ENCODE data around the gene SEMA4C.

SEMA4C gene

DNA sequence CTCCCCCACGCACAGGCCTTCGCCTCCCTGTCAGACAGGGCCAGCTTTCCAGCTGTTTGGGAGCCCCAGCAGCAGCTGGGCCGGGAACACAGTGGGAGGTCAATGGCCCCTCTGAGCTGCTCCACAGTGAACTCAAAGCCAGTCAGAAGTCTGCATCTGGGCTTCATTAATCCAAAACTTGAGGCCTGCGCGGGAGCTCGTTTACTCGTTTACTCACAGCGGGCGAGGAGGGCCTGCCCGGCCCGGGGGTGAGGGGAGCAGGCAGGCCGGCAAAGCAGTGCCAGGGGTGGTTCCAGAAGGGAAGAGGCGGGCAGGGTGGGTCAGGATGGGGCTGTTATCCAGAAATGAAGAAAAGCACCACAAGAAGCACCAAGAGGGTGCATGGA lies 36.8 kb upstream of the SEMA4C start:
- DNase-seq (ENCODE audit: low spot score) = no peak
- in situ Hi-C loops (cut with MboI; ENCODE audit: low sequenced_read_pairs, unreplicated experiment) = no loop called here
- TF ChIP-seq, protein P1, sequence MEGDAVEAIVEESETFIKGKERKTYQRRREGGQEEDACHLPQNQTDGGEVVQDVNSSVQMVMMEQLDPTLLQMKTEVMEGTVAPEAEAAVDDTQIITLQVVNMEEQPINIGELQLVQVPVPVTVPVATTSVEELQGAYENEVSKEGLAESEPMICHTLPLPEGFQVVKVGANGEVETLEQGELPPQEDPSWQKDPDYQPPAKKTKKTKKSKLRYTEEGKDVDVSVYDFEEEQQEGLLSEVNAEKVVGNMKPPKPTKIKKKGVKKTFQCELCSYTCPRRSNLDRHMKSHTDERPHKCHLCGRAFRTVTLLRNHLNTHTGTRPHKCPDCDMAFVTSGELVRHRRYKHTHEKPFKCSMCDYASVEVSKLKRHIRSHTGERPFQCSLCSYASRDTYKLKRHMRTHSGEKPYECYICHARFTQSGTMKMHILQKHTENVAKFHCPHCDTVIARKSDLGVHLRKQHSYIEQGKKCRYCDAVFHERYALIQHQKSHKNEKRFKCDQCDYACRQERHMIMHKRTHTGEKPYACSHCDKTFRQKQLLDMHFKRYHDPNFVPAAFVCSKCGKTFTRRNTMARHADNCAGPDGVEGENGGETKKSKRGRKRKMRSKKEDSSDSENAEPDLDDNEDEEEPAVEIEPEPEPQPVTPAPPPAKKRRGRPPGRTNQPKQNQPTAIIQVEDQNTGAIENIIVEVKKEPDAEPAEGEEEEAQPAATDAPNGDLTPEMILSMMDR (IDR thresholded peaks at IDR 0.05; ENCODE audit: borderline replicate concordance, control extremely low read depth, extremely low read depth, insufficient read depth, missing control alignments) = no peak

DNA sequence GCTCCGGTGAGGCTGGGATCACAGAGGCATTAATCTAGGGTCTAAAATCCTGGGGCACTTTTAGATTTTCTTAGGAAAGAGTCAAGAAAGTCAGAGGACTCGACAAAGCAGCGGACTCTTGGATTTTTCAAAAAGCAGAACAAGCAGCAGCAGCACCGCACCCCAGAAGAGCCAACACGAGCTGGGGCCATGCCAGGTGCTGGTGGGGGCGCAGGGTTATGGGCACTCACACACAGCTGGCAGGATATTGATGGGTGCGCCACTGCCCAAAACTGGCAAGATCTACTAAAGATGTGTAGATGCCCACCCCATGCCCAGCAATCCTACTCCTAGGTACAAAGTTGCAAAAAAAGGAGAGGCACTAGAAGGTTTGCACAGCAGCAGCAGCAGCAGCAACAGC lies 33.9 kb upstream of the SEMA4C start:
- in situ Hi-C loops (cut with MboI; ENCODE audit: low sequenced_read_pairs, unreplicated experiment) = no loop called here
- DNase-seq (ENCODE audit: low spot score) = no peak
- TF ChIP-seq, protein P1 (IDR thresholded peaks at IDR 0.05; ENCODE audit: borderline replicate concordance, control extremely low read depth, extremely low read depth, insufficient read depth, missing control alignments) = no peak

DNA sequence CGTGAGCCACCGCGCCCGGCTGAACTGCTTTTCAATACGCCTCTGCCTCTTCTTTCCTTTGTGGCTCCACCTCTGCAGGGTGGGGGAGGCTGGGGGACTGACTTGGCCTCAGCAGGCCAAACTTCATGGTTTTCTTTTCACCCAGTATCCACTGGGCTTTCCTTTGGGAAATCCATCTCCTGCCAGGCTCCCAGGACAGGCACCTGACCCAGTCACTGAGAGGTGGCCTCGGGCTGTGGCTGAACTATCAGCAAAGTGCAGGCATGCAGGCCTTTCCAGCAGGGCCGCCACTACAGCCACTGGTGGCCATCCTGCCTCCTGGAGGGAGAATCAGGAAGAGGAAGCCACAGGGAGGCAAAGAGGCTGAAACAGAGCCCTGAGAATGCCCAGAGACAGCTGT lies 33.4 kb upstream of the SEMA4C start:
- in situ Hi-C loops (cut with MboI; ENCODE audit: low sequenced_read_pairs, unreplicated experiment) = no loop called here
- TF ChIP-seq, protein P1 (IDR thresholded peaks at IDR 0.05; ENCODE audit: borderline replicate concordance, control extremely low read depth, extremely low read depth, insufficient read depth, missing control alignments) = no peak
- no peak for DNase-seq (ENCODE audit: low spot score)

DNA sequence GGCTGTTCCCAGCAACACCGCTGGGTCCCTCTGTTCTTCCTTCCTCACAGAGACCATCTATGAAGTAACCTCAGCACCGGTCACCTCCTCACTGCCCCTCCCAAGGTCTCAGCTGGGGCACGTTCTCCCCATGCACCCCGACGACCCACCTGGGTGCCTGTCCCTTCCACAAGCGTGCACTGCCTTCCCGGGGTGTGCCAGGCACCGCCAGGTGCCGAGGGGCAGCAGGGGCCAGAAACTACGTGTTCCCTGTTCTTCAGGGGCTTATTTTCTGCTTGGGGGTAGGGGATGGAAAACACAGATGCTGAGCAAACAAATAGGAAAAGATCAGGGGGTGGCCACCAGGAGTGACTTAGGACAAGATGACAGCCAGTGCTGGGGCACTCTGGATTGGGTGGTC lies 30.4 kb upstream of the SEMA4C start:
- in situ Hi-C loops (cut with MboI; ENCODE audit: low sequenced_read_pairs, unreplicated experiment) = no loop called here
- DNase-seq (ENCODE audit: low spot score) = no peak
- TF ChIP-seq, protein P1 (IDR thresholded peaks at IDR 0.05; ENCODE audit: borderline replicate concordance, control extremely low read depth, extremely low read depth, insufficient read depth, missing control alignments) = no peak

DNA sequence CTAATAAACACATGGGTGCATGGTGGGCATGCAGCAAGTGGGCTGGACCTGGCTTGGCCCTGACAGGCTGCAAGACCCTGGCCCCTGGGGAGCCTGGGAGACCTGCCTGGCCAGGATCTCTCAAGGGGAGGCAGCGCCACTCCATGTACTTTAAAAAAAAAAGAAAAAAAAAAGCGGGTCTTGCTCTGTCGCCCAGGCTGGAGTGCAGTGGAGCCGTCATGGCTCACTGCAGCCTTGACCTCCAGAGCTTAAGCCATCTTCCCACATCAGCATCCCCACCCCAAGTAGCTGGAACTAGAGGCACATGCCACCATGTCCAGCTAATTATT lies 29.5 kb upstream of the SEMA4C start:
- TF ChIP-seq, protein P1 (IDR thresholded peaks at IDR 0.05; ENCODE audit: borderline replicate concordance, control extremely low read depth, extremely low read depth, insufficient read depth, missing control alignments) = no peak
- DNase-seq (ENCODE audit: low spot score) = no peak
- in situ Hi-C loops (cut with MboI; ENCODE audit: low sequenced_read_pairs, unreplicated experiment) = no loop called here

DNA sequence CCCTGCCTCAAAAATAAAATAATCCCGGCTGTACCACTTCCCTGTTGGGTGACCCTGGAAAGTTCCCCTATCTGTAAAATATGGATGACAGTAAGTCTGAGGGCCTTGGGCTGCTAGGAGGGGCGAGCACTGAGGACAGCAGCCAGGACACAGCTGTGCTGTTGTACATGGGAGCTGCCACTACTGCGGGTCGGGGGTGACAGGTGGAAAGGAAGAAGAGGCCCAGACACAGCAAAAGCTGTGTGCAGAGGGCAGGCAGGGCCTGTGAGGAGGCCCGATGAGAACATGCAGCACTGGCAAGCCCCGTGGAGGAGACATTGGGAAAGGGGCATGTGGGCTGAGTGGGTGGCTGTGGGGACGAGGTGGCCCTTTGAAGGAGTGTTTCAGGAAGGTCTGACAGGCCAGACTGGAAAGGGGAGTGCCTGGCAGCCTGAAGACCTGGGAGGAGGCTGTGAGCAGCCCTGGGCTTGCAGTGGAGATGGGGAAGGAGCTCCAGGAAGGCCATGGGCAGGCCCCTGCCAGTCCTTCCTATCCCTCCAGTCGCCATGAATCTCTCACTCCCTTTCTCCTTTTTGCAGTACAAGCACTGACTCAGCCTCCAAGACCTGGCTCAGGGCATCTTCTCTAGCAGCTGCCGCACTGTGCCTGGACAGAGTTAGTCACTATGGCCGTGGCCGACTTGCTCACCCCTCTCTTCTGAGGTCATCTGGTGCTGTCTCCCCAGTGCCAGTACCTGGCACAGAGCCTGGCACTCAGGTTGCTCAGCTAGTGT lies 28.9 kb upstream of the SEMA4C start:
- in situ Hi-C loops (cut with MboI; ENCODE audit: low sequenced_read_pairs, unreplicated experiment) = no loop called here
- no peak for DNase-seq (ENCODE audit: low spot score)
- TF ChIP-seq, protein P1 (IDR thresholded peaks at IDR 0.05; ENCODE audit: borderline replicate concordance, control extremely low read depth, extremely low read depth, insufficient read depth, missing control alignments) = no peak
